OCI-LY1 (cell line): Measurements from ENCODE around the gene MLANA.

Experiments
- H2AFZ ChIP-seq: fragments of 200-600 bp; sonication (generic), shearing (Covaris generic); 2 replicates; pipeline ENCODE4 v1.6.0; 2014; ENCODE audit warnings: antibody characterized with exemption, mild to moderate bottlenecking, low read length
- H3F3A ChIP-seq: fragments of 200-600 bp; sonication (generic), shearing (Covaris generic); 2 replicates; pipeline ENCODE4 v1.6.0; 2014; ENCODE audit warnings: mild to moderate bottlenecking, antibody characterized with exemption, low read length, moderate library complexity; ENCODE audit not compliant: insufficient read depth
- H3K27ac ChIP-seq: fragments of 200-600 bp; sonication (generic); 2 replicates; pipeline ENCODE4 v1.5.1; 2014; ENCODE audit warnings: low read length, mixed run types, mild to moderate bottlenecking, low read depth; ENCODE audit not compliant: poor library complexity, severe bottlenecking
- H3K27me3 ChIP-seq: fragments of 200-600 bp; sonication (generic); 2 replicates; pipeline ENCODE4 v1.6.0; 2014; ENCODE audit warnings: antibody characterized with exemption, mild to moderate bottlenecking, low read length, moderate library complexity; ENCODE audit not compliant: insufficient read depth
- H3K36me3 ChIP-seq: fragments of 200-600 bp; sonication (generic); 2 replicates; pipeline ENCODE4 v1.6.1; 2014; ENCODE audit warnings: mild to moderate bottlenecking, antibody characterized with exemption, low read length, moderate library complexity, mixed read lengths; ENCODE audit not compliant: insufficient read depth
- H3K4me1 ChIP-seq: fragments of 200-600 bp; sonication (generic); 2 replicates; pipeline ENCODE4 v1.5.1; 2014; ENCODE audit warnings: mild to moderate bottlenecking, low read length, moderate library complexity; ENCODE audit not compliant: insufficient read depth, severe bottlenecking
- H3K4me2 ChIP-seq: fragments of 200-600 bp; sonication (generic), shearing (Covaris generic); 2 replicates; pipeline ENCODE4 v1.6.1; 2014; ENCODE audit warnings: low read length
- H3K4me3 ChIP-seq: fragments of 200-600 bp; sonication (generic); 2 replicates; pipeline ENCODE4 v1.5.1; 2014; ENCODE audit warnings: low read length, low read depth, mild to moderate bottlenecking, mixed read lengths; ENCODE audit not compliant: poor library complexity, severe bottlenecking
- H3K79me2 ChIP-seq: fragments of 200-600 bp; shearing (Covaris generic); 2 replicates; pipeline ENCODE4 v1.6.1; 2016; ENCODE audit warnings: mixed run types, low read length, mixed read lengths; ENCODE audit not compliant: insufficient read depth
- H3K9ac ChIP-seq: fragments of 200-600 bp; sonication (generic), shearing (Covaris generic); 2 replicates; pipeline ENCODE4 v1.6.1; 2014; ENCODE audit warnings: mild to moderate bottlenecking, low read length, mixed read lengths
- H3K9me2 ChIP-seq: fragments of 200-600 bp; sonication (generic), shearing (Covaris generic); 2 replicates; pipeline ENCODE4 v1.6.1; 2014; ENCODE audit warnings: low read depth, mild to moderate bottlenecking, low read length, mixed read lengths
- H3K9me3 ChIP-seq: fragments of 200-600 bp; shearing (Covaris generic); 2 replicates; pipeline ENCODE4 v1.6.1; 2014; ENCODE audit warnings: low read length, mixed read lengths
- H4K20me1 ChIP-seq: fragments of 200-600 bp; sonication (generic), shearing (Covaris generic); 2 replicates; pipeline ENCODE4 v1.6.0; 2016; ENCODE audit warnings: mild to moderate bottlenecking, low read length; ENCODE audit not compliant: insufficient read depth
- EZH2 ChIP-seq: fragments of 200-600 bp; sonication (generic), shearing (Covaris generic); IDR thresholded peaks from 2 replicates; pipeline ENCODE4 v1.8.0; 2017; ENCODE audit warnings: borderline replicate concordance, mixed run types, mild to moderate bottlenecking, antibody characterized with exemption, low read length, moderate library complexity, mixed read lengths
- TF ChIP-seq, protein P1 (sequence below): fragments of 200-600 bp; sonication (generic), shearing (Covaris generic); IDR thresholded peaks from 2 replicates; pipeline ENCODE4 v1.5.1; 2017; ENCODE audit warnings: mild to moderate bottlenecking, antibody characterized with exemption, low read length, moderate library complexity, mixed read lengths

The MLANA gene

DNA sequence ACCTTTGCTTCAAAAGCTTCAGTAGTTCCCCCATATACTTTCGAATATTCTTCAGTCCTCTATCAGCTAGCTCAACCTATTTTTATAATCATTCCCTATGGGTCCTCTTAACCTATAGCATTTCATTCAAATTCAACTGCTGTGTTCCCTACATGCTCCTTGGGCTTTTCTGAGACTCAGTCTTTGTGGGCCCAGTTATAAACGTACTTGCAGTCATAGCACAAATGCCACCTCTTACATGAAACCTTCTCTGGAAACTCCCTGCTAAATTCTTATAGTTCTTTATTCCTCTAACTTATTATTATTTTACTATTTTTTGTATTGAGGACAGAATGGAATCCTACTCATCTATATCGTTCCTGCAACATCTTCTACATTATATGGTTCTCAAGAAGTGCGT lies 24.7 kb downstream of the MLANA start:
- H3K4me1 ChIP-seq: peaks cover 6% of the 10 kb centered on the region
- no peaks in the 10 kb centered on the region for H3K9me3 ChIP-seq
- no peak overlapping the region for H3K4me2 ChIP-seq
- 0 out of 2 replicates have a peak, but pooled peaks cover 3% of the 10 kb centered on the region for H3F3A ChIP-seq
- H3K27me3 ChIP-seq: no peaks in the 10 kb centered on the region
- no peak overlapping the region for H3K9ac ChIP-seq
- H4K20me1 ChIP-seq: no peaks in the 10 kb centered on the region
- no peak overlapping the region for H2AFZ ChIP-seq
- no peak overlapping the region for H3K27ac ChIP-seq
- H3K36me3 ChIP-seq: no peaks in the 10 kb centered on the region
- H3K4me3 ChIP-seq: no peak overlapping the region
- H3K79me2 ChIP-seq: no peaks in the 10 kb centered on the region
- H3K9me2 ChIP-seq: no peaks in the 10 kb centered on the region
- TF ChIP-seq, protein P1, sequence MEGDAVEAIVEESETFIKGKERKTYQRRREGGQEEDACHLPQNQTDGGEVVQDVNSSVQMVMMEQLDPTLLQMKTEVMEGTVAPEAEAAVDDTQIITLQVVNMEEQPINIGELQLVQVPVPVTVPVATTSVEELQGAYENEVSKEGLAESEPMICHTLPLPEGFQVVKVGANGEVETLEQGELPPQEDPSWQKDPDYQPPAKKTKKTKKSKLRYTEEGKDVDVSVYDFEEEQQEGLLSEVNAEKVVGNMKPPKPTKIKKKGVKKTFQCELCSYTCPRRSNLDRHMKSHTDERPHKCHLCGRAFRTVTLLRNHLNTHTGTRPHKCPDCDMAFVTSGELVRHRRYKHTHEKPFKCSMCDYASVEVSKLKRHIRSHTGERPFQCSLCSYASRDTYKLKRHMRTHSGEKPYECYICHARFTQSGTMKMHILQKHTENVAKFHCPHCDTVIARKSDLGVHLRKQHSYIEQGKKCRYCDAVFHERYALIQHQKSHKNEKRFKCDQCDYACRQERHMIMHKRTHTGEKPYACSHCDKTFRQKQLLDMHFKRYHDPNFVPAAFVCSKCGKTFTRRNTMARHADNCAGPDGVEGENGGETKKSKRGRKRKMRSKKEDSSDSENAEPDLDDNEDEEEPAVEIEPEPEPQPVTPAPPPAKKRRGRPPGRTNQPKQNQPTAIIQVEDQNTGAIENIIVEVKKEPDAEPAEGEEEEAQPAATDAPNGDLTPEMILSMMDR: no peak
- no peak for TF ChIP-seq EZH2

DNA sequence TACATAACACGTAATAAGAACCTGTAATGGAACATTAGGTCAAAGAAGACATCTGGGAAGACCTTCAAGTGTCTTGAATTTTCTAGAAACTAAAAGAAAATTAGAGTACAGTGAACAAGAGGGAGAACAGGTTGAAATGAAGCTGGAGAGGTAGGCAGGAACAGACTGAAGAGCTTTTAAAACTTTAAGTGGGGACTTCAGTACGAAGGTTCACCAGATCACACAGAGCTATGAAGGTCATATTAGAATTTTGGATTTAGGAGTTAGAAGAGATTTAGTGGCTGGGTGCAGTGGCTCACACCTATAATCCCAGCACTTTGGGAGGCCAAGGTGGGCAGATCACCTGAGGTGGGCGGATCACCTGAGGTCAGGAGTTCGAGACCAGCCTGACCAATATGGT lies 26.6 kb downstream of the MLANA start:
- Histone ChIP-seq H3K4me2 (no peak overlapping the region), H3F3A (0 out of 2 replicates have a peak, but pooled peaks cover 3% of the 10 kb centered on the region), H3K9me3 (no peaks in the 10 kb centered on the region), H4K20me1 (no peaks in the 10 kb centered on the region), H2AFZ (no peak overlapping the region), H3K4me3 (no peak overlapping the region), H3K27ac (no peak overlapping the region), H3K79me2 (no peaks in the 10 kb centered on the region), H3K9ac (no peak overlapping the region), H3K36me3 (peaks cover 14% of the 10 kb centered on the region), H3K9me2 (no peaks in the 10 kb centered on the region), H3K4me1 (peaks cover 6% of the 10 kb centered on the region), H3K27me3 (no peaks in the 10 kb centered on the region)
- TF ChIP-seq EZH2: no peak
- TF ChIP-seq, protein P1: no peak

DNA sequence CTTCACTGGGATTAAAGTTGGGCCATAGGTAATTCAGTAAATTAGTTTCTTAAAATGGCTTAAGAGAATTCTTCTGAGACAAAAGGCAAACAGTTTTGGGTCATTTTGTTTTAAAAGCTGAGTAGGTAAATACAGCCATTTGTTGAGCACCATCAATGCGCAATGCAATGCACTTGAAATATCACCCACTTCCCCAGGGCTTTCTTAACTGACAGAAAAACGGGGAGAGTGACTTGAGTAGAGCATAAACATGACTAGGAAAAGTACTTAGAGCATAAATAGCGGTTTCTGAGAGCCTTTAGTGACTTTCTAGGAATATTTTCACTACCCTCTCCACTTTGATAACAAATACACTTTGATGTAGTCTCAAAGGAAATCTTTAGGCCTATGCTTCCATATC lies 27.2 kb downstream of the MLANA start:
- no peaks in the 10 kb centered on the region for H4K20me1 ChIP-seq
- no peak overlapping the region for H3K4me3 ChIP-seq
- H3K79me2 ChIP-seq: no peaks in the 10 kb centered on the region
- H3K4me2 ChIP-seq: no peak overlapping the region
- H3K36me3 ChIP-seq: peaks cover 20% of the 10 kb centered on the region
- peaks cover 4% of the 10 kb centered on the region for H3K4me1 ChIP-seq
- H3K27me3 ChIP-seq: no peaks in the 10 kb centered on the region
- H3K9ac ChIP-seq: no peak overlapping the region
- no peaks in the 10 kb centered on the region for H3K9me2 ChIP-seq
- TF ChIP-seq, protein P1: no peak
- TF ChIP-seq EZH2: no peak
- H3K9me3 ChIP-seq: no peaks in the 10 kb centered on the region
- H3F3A ChIP-seq: 0 out of 2 replicates have a peak, but pooled peaks cover 3% of the 10 kb centered on the region
- no peak overlapping the region for H3K27ac ChIP-seq
- no peak overlapping the region for H2AFZ ChIP-seq
